GM12801 (cell line): ENCODE measurements around the gene TTC23.

Experiments used
- TF ChIP-seq, protein P1 (sequence below): IDR thresholded peaks from one replicate; pipeline ENCODE4 v1.5.1; 2011; ENCODE audit warnings: control low read depth; ENCODE audit not compliant: insufficient read length; ENCODE audit errors: extremely low read depth

Gene TTC23

DNA sequence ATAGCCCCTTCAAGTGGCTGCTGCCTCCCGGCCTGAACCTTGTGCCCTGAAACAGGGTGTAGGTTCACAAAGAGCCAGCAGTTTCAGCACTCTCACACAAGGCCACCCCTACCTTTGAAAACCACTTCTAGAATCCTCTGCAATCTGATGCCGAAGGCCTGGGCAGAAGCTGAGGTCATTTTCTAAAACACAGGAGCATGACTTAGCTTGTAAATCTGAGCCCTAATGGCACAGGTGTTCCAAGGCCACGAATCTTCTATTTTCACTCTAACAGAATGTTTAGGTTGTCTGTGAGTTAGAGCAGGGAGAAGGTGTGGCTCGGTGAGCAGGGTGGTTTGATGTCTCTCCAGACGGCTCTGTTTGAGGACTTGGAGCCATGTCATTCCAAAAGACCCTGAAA is 82.2 kb downstream of the TTC23 start:
- TF ChIP-seq, protein P1, sequence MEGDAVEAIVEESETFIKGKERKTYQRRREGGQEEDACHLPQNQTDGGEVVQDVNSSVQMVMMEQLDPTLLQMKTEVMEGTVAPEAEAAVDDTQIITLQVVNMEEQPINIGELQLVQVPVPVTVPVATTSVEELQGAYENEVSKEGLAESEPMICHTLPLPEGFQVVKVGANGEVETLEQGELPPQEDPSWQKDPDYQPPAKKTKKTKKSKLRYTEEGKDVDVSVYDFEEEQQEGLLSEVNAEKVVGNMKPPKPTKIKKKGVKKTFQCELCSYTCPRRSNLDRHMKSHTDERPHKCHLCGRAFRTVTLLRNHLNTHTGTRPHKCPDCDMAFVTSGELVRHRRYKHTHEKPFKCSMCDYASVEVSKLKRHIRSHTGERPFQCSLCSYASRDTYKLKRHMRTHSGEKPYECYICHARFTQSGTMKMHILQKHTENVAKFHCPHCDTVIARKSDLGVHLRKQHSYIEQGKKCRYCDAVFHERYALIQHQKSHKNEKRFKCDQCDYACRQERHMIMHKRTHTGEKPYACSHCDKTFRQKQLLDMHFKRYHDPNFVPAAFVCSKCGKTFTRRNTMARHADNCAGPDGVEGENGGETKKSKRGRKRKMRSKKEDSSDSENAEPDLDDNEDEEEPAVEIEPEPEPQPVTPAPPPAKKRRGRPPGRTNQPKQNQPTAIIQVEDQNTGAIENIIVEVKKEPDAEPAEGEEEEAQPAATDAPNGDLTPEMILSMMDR: no peak

DNA sequence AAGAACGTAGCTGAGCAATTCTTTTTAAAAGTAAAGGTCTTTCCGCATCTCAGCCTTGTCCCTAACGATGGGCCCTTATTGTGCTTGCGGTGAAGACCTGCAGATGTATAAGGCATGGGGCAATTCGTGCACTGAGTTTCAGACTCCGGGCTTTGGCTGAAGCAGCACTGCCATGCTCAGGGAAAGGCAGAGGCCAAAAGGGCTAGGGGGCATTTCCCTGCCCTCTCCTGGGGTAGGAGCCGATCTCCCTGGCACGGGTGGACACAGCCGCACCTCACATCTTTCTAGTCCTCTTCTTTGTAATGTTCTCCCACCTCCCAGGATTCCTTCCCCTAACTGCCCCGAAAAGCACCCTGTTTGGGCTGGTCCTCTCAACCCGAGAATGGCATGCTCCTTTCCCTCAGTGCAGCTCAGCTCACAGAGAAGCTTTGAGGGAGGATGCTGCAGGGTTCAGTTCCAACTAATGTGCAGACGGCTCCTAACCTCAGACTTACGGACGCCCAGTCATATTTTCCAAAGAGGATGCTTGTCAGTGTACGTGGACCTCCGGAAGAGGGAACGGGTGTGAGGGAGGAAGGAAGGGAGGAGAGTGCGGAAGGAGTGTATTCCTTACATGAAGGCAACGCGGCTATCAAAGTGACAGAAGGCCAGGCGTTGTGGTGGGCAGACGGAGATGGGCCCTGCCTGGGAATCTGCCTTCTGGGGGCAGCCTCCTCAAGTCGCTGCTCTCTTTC is 83.3 kb downstream of the TTC23 start:
- TF ChIP-seq, protein P1: no peak

DNA sequence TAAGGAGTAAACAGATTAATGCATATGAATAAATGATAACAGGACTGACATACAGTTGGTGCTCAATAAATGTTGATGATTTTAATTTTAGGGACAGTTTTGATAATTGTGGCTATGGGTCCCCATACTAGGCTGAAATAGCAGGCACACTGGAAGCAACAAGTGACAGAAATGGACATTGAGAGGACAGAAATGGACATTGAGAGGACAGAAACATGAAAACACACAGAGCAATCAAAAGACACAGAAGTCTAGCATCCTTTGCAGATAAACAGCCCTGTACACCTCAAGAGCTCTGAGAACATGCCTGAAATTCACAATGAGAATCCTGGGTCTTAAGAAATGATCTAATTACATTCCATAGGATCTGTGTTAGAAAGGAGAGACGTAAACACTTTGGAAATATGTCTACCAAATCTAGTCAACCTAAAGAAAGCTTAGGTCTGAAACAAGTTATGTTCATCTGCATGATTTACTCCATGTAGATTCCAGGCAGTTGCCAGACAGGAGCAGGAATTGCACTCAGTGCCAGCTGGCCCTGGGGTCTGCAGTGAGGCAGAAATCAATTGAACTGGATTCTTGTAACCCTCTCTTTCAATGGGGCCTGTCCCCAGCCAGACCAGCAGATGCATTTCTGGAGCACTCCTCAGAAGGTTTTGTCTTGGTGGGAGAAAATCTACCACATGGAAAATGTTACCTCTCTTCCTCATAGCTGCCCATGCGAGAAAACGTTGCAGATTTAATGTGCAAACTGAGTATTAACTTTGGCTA is 84.2 kb downstream of the TTC23 start:
- TF ChIP-seq, protein P1: no peak

DNA sequence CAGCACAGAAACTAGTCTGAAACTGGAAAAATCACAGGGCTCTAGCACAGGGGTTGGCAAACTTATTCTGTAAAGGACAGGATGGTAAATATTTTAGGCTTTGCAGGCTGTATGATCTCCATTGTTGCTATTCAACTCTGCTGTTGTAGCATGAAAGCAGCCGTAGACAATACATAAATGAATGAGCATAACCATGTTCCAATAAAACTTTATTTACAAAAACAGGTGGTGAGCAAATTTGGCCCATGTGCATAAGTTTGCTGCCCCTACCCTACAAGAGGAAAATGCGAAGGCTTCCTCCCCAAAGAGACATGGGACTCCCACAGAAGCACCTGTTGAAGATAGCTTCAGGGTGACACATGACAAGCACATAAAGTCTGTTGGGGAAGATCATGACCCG is 85.3 kb downstream of the TTC23 start:
- TF ChIP-seq, protein P1: no peak

DNA sequence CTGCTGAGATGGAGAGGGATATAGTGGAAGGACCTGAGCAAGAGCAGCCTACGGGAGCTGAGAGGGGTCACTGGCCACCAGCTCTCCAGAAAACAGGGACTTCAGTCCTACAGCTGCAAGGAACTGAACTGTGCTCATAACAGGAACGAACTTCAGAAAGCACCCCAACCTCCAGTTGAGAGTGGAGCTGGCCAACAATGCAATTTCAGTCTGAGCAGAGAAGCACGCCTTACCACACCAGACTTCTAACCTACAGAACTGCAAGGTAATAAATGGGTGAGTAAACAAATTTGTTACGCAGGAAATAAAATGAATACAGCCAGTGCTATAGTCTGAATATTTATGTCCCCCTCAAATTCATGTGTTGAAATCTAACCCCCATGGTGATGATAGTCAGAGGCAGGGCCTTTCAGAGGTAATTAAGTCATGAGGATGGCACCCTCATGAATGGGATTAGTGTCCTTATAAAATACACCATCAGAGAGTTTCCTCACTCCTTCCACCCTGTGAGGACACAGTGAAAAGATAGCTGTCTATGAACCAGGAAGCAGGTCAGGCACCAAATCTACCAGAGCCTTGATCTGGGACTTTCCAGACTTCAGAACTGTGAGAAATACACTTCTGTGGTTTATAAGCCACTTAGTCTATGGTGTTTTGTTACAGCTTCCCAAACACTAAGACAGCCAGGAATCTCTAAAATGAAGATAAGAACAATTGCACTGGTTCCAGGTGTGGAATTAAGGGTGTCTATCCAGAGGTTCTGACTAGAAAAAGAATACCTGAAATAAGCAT is 85.9 kb downstream of the TTC23 start:
- TF ChIP-seq, protein P1: no peak

DNA sequence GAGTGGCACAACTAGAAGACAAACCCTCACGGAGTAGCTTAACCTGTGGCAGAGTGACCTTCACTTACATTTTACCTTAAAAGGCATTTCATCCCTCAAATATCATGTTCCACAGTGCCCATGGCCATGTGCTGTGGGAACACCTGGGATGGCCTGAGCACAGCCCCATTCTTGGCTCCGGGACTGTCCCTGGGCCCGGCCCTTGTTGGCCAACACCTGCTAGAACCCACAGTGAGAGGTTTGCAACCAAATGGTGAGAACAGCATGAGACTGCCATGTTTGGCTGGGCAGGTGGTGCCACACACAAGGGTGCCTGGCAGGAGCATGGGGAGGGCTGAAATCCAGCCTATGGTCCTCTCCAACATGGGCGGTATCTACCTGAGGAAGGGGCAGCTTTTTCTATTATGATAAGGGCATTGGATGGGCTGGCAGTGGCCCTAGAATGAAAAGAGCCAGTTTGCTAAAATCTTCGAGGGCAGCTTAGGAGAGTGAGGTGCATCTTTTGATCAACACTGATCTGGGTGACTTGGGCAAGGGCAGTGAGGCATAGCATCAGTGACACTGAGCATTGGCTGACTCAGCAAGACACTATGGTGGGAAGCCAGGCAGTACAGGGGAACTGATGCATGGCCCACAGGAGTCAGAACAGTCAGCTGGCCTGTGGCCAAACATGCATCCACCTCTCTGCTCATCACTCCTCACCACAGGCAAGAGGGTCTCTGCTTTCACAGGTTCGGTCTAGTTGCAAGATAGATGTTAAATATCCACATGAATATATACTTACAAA is 90.6 kb downstream of the TTC23 start:
- TF ChIP-seq, protein P1: no peak
